AG04450 (cell line): Measurements from ENCODE around the gene ATG7. TPM values are rescaled to one million over a fixed set of nuclear protein-coding genes. Genes with fewer than 3 reads are reported as not detected.

Source experiments
- CTCF ChIA-PET: fragments of 300-600, 350-600 bp; formaldehyde crosslinking; extraction: SDS; loops from one replicate; lab custom pipeline; 2022; ENCODE audit warnings: antibody characterized with exemption, inconsistent platforms; lab: Charles Lee
- POLR2A ChIA-PET: fragments of 350-600 bp; formaldehyde crosslinking; extraction: SDS; loops from one replicate; lab custom pipeline; 2021; ENCODE audit warnings: antibody characterized with exemption, inconsistent platforms; lab: Yijun Ruan, JAX
- DNase-seq: peaks from one replicate; pipeline ENCODE4 v3.0.0-alpha.2; 2011; ENCODE audit warnings: low read depth, low spot score
- H3K27ac ChIP-seq: one replicate; pipeline ENCODE4 v1.5.1; 2012; ENCODE audit warnings: low read depth, low read length, control low read depth
- H3K27me3 ChIP-seq: one replicate; pipeline ENCODE4 v1.6.0; 2012; ENCODE audit warnings: low read length; ENCODE audit not compliant: control insufficient read depth, insufficient read depth
- H3K4me3 ChIP-seq: 2 replicates; pipeline ENCODE4 v1.5.1; 2011; ENCODE audit warnings: mild to moderate bottlenecking, low read depth, low read length, control low read depth
- H3K9me3 ChIP-seq: 2 replicates; pipeline ENCODE4 v1.5.1; 2012; ENCODE audit warnings: low read length; ENCODE audit not compliant: control insufficient read depth, insufficient read depth
- polyA plus RNA-seq: library from polyadenylated mRNA; depleted of rRNA; stranded (reverse); fragments of >200 nt; gene quantifications from 2 replicates; pipeline ENCODE4 v1.2.3, GENCODE V29; 2011
- TF ChIP-seq, protein P1 (sequence below): IDR thresholded peaks from 2 replicates; pipeline ENCODE4 v1.5.1; 2011; ENCODE audit warnings: low read depth, low read length, control low read depth, inconsistent platforms

Gene ATG7
- polyA plus RNA-seq, 1 experiment, result 51.7 TPM

DNA sequence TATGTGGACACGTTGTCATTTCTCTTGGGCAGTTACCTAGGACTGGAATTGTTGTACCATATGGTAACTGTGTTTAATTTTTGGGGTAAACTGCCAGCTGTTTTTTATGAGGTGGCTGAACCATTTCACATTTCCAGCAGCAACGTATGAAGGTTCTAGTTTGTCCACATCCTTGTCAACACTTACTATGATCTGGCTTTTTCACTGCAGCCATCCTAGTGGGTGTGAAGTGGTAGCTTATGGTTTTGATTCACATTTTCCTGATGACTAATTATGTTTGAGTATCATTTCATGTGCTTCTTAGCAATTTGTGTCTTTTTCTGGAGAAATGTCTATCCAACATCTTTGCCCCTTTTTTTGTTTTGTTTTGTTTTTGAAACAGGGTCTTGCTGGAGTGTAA lies 275.3 kb downstream of the ATG7 start:
- Histone ChIP-seq H3K27me3 (no peaks in the 10 kb centered on the region), H3K9me3 (no peaks in the 10 kb centered on the region; the same call in 1 of the 2 replicates), H3K4me3 (no peak overlapping the region), H3K27ac (no peak overlapping the region)
- ChIA-PET CTCF (no interaction called here), POLR2A (no interaction called here)
- no peak for DNase-seq
- TF ChIP-seq, protein P1, sequence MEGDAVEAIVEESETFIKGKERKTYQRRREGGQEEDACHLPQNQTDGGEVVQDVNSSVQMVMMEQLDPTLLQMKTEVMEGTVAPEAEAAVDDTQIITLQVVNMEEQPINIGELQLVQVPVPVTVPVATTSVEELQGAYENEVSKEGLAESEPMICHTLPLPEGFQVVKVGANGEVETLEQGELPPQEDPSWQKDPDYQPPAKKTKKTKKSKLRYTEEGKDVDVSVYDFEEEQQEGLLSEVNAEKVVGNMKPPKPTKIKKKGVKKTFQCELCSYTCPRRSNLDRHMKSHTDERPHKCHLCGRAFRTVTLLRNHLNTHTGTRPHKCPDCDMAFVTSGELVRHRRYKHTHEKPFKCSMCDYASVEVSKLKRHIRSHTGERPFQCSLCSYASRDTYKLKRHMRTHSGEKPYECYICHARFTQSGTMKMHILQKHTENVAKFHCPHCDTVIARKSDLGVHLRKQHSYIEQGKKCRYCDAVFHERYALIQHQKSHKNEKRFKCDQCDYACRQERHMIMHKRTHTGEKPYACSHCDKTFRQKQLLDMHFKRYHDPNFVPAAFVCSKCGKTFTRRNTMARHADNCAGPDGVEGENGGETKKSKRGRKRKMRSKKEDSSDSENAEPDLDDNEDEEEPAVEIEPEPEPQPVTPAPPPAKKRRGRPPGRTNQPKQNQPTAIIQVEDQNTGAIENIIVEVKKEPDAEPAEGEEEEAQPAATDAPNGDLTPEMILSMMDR, result no peak

DNA sequence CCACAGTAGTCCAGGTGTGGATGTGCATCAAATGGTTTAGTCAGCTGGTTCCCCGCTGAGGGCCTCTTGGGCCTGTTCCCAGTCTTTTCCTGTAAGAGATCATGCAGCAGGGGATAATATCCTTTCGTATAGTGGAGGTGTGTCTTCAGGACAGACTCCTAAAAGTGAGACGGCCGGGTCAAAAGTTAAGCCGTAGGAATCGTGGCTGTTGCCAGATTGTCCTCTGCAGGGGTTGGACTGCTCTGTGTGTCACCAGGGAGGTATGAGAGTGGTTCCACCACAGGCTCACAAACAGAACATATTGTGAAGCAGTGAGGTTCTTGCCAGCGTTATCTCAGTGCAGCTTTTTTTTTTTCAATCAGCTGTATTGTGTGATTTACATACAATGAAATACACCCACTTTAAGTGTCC lies 276.5 kb downstream of the ATG7 start:
- ChIA-PET CTCF (no interaction called here), POLR2A (interaction anchor here (0.8 kb wide), 1 partner anchor 39 kb away, joined by 3 read pairs; no protein-coding TSS in a partner anchor)
- DNase-seq, result no peak
- peak overlapping the region; percentile 54 for H3K27ac ChIP-seq
- H3K27me3 ChIP-seq, result no peaks in the 10 kb centered on the region
- no peak overlapping the region for H3K4me3 ChIP-seq
- TF ChIP-seq, protein P1, result no peak
- no peaks in the 10 kb centered on the region; the same call in 1 of the 2 replicates for H3K9me3 ChIP-seq

DNA sequence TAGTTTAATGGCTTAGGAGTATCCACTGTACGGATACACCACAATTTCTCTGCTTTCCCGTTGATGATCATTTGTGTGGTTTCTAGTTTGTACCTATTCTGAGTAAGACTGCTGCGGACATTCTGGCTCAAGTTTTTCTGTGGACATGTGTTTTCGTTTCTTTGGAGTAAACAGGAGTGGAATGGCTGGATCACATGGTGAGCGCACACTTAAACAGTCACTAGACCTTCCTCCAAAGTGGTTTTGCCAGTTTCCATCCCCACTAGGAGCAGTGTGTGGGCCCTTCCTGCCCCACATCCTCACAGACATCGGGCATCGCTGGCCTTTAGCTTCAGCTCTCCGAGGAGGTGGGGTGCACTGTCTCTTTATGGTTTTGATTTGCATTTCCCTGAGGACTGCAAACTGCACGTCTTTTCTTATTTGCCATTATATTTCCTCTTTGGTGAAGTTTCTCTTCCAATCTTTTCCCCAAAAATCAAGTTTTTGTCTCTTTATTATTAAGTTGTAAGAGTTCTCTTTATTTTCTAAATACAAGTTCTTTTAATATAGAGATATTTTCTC lies 277.5 kb downstream of the ATG7 start:
- Histone ChIP-seq H3K27ac (no peak overlapping the region), H3K9me3 (no peaks in the 10 kb centered on the region; the same call in 1 of the 2 replicates), H3K27me3 (no peaks in the 10 kb centered on the region), H3K4me3 (no peak overlapping the region)
- TF ChIP-seq, protein P1, result no peak
- no peak for DNase-seq
- POLR2A ChIA-PET, result no interaction called here
- CTCF ChIA-PET, result no interaction called here

DNA sequence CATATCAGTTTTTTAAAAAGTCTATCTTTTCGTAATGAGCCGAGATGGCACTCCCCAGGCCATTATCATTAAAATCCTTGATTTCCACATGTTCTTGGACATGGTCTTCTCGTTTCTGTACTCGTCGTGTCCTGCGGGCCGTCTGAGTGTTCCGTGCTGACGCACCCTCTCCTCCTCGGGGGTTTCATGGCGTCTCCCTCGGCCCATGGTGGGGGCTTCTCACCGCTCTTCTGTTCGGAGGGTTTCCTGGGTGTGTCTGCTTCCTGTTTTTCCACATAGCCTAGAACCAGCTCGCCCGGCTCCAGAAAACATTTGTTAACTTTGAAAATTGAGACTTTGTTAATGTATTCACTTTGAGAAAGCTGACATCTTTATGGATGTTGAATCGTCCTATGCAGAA lies 278.8 kb downstream of the ATG7 start:
- ChIA-PET CTCF (interaction anchor here (0.6 to 0.8 kb wide), 2 partner anchors 20 to 101 kb away, joined by 4 to 6 read pairs; no protein-coding TSS in a partner anchor), POLR2A (interaction anchor here (0.7 kb wide), 1 partner anchor 42 kb away, joined by 4 read pairs; no protein-coding TSS in a partner anchor)
- no peaks in the 10 kb centered on the region; the same call in 1 of the 2 replicates for H3K9me3 ChIP-seq
- no peaks in the 10 kb centered on the region for H3K27me3 ChIP-seq
- no peak overlapping the region for H3K4me3 ChIP-seq
- TF ChIP-seq, protein P1, result no peak
- H3K27ac ChIP-seq, result no peak overlapping the region
- DNase-seq, result no peak
